HG02943 (cell line): ENCODE results near the gene SPIRE1.
"Not testable (repeated sequence)": the region's sequence is repeated elsewhere in the genome, so short reads cannot be mapped to it uniquely, and the experiment has no call there.

Experiments
- ATAC-seq: cut with Tn5 transposase; IDR thresholded peaks from one replicate; pipeline ENCODE4 v1.9.1; 2021; ENCODE audit warnings: mild to moderate bottlenecking, low read depth, moderate library complexity; ENCODE audit not compliant: unreplicated experiment

SPIRE1 gene

GRCh38 chr18:12426924-12427323, 231.0 kb downstream of the SPIRE1 start:
- no peak for ATAC-seq

DNA sequence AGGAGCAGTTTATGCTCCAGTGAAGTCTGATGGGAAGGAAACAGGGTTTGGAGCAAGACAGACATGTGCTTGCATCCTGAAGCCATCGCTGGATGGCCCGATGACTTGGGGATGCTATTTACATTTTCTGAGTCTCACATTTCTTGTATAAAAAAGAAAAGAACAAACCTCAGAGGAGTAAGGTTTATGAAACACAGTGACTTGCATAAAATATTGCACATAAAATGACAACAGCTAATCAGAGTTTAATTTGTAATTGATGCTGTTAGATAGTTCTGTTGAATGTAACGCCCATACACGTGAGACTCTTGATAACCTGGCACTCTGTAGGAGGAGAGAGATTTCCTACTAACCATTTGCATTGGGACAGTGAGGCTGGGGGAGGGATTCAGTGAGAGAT, 233.7 kb downstream of the SPIRE1 start:
- no peak for ATAC-seq

- no peak for ATAC-seq
These were observed 234.1 kb downstream of the SPIRE1 start for GRCh38 chr18:12423820-12424219.

GRCh38 chr18:12423393-12423792, 234.5 kb downstream of the SPIRE1 start:
- no peak for ATAC-seq

- ATAC-seq = no peak
These were observed 235.0 kb downstream of the SPIRE1 start for GRCh38 chr18:12422936-12423335.

DNA sequence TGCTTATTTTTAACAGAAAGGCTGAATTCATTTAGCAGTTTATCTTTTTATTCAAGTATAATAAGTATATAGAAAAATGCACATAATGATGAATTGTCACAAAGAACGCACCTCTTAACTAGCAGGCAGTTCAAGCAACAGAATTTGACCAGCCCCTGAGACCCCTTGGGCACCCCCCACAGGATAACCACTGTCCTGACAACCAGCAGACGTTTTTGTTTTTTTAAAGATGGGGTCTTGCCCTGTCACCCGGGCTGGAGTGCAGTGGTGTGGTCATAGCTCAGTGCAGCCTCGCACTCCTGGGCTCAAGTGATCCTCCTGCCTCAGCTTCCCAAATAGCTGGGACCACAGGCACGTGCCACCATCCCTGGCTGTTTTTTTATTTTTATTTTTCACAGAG, 236.2 kb downstream of the SPIRE1 start:
- no peak for ATAC-seq

DNA sequence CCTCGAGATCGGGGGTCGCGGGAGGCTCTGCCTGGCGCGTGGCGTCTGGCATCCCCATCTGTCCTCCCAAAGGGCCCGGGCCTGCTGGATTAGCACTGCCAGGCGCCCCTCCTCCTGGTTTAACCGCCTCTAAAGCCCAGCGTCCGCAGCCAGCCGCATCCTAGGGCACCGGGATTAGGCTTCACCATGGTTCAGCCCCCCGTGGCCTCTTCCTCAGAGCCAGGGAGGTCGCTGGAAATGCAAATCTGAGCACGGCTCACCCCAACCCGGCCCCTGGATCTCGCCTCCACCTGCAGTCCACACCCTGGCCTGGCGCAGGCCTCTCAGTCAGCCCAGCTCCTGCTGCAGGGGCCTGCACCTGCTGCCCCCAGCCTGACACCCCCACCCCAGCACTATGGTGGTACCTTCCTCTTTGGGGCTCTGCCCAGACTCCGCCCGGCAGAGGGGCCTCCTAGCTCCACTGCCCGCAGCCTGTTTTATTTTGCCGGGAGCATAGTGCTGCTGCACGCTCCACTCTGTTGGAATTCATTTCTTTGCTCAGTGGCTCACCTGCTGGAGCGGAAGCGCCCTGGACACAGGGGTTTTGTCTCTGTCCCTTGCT, 237.0 kb downstream of the SPIRE1 start:
- ATAC-seq = no peak

DNA sequence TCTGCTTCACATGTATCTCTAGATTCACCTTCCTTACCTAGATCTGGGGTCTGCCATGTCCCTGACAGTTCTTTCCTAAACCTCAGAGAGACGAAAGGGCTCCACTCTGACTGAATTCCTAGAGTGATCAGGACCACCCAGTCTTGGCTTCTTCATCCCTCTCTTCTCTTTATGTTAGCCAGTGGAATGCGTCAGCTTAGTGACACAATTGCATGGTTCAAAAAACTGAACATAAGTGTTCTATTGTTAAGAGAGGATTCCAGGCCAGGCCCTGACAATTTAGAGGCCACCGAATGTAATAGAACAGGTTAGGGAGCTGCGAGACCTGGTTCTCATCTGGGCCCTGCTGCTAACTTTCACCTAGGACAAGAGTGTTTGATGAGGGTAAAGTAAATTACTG, 240.2 kb downstream of the SPIRE1 start:
- ATAC-seq = no peak

- no peak for ATAC-seq
These were observed 241.7 kb downstream of the SPIRE1 start for GRCh38 chr18:12416098-12416729.

GRCh38 chr18:12411456-12411855, 246.5 kb downstream of the SPIRE1 start:
- ATAC-seq = no peak

- not testable (repeated sequence) for ATAC-seq
These were observed 247.2 kb downstream of the SPIRE1 start for GRCh38 chr18:12410747-12411146.

DNA sequence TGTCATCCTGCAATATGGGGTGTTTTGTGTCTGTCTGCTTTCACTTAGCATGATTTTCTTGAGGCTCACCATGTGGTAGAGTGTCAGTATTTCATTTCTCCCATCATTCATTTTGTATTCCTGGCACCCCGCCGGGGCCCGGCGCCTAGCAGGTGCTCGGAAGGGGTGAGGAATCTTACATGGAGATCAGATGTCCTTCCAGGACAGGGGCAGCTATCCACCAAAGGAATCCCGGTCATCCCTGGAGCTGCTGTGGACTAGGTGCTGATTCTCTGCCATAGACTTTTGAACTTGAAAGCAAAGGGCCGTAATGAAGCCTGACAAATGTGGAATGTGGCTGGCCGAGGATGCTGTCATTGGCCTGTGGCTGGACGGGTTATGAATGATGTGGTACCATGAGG, 247.8 kb downstream of the SPIRE1 start:
- no peak for ATAC-seq

DNA sequence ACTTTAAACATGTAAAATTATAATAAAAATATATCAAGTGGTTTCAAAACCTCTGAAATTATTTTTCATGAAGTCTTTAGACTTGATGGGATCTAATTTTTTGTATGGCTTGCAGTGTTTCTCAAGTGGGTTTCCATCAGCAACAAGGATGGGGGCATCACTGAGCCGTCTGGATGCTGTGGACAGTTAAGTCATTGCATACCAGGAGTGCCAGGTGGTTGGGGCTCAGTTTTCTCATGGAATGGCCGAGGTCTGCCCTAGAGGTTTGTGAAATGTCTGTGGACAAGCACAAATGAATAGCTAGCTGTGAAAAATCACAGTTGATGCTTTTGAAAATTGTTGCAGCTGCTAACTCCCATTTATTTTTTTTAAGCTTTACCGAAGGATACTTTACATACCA, 248.4 kb downstream of the SPIRE1 start:
- no peak for ATAC-seq

- ATAC-seq = no peak
These were observed 249.5 kb downstream of the SPIRE1 start for GRCh38 chr18:12408247-12408869.

DNA sequence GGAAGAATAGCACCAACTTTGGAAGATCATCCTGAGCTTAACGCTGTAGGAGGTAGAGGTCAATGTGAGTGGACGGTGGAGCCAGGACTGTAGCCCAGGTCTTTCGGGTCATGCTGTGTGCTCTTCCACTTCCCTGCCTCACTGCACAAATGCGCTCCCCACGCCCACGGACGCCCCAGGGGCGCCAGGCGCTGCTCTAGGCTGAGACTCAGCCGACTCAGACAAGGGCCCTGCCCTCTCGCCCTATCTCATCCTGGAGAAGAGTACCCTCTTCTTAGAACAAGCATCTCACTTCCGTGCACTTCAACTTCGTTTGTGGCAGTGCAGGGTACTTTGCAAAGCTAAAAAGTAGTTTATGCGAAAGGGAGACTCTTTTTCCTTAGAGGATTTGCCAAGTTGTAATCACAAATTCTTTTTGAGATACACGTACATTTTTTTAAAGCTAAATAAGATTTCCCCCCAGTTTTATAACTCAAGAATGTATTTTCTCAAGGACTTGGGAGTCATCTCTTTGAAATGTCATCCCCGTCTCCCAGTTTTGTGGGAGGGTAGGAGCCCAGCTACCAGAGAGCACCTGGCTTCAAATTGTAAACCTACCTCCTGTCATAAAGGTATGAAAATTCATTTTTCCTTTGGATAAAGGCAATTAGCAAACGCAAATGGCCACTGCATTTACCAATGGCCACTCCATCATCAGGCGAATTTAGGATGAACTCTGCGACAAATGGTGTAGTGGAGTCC, 251.4 kb downstream of the SPIRE1 start:
- no peak for ATAC-seq

GRCh38 chr18:12405066-12405465, 252.8 kb downstream of the SPIRE1 start:
- ATAC-seq = no peak

DNA sequence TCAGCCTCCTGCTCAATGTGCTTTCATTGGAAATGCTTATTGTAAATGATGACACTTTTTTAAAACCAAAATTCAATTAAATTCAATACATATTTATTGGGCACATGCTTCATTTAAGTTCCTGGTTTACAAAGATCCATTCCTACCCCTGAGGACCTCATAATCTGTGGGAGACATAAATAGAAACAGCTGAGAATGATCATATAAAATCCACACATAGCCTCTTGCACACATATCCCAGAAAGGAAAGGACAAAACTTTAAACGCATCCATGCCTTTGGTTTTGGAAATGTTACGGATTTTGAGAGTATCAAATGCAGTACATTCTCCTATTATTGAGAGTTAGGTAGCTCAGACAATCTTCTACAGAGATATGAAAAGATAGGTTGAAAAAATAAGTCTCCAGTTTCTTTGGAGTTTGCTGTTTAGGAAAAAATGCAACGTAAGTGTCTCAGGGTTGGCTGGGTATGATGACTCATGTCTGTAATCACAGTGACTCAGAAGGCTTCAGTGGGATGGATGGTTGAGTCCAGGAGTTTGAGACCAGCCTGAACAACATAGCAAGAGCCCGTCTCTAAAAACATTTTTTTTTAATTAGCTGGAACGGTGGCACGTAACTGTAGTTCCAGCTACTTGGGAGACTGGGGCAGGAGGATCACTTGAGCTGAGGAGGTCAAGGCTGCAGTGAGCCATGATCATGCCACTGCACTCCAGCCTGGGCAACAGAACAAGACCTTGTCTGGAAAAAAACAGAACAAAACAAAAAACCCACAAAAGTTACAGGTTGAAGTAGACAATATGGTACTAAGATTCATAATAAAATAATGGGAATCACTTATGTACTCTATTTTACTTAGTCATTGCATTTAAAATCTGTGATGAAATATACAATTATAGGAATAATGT, 254.1 kb downstream of the SPIRE1 start:
- ATAC-seq = no peak

- no peak for ATAC-seq
These were observed 256.0 kb downstream of the SPIRE1 start for GRCh38 chr18:12401881-12402280.

DNA sequence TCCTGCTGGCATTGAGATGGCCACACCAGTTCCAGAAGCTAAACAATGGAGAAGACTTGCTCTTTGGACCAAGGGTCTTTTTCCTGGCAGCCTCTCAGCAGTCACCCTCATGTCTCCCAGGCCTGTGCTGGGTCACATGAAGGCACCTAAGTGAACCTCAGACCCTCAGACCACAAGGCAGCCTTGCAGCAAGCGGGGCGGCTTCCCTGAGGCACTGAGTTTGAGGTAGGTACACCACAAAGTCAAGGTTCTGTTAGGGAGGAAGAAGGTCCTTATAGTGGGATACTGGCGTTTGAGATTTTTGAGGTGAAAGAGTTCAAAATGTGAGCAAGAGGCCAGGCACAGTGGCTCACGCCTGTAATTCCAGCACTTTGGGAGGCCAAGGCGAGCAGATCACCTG, 258.7 kb downstream of the SPIRE1 start:
- ATAC-seq = no peak

- no peak for ATAC-seq
These were observed 259.3 kb downstream of the SPIRE1 start for GRCh38 chr18:12398625-12399024.
